ENCODE results near the gene AUH. TPM values are rescaled to one million over a fixed set of nuclear protein-coding genes. Genes with fewer than 3 reads are reported as not detected.

Gene AUH
- total RNA-seq, 1 experiment from 2014 or later, result 29.2 TPM

- Histone ChIP-seq H3K4me1 (ENCODE audit: low read length) (no peaks in the 10 kb centered on the region), H2AFZ (ENCODE audit: low read length) (no peak overlapping the region), H3K36me3 (ENCODE audit: insufficient read depth, low read length) (peaks cover 12% of the 10 kb centered on the region), H3K4me3 (ENCODE audit: low read length) (no peak overlapping the region), H4K20me1 (ENCODE audit: insufficient read depth, low read depth, low read length) (no peaks in the 10 kb centered on the region), H3K27ac (ENCODE audit: low read length) (no peak overlapping the region), H3K9ac (ENCODE audit: low read length) (no peak overlapping the region), H3K27me3 (ENCODE audit: low read length) (no peaks in the 10 kb centered on the region), H3K4me2 (ENCODE audit: low read depth, low read length, poor library complexity, severe bottlenecking) (no peak overlapping the region), H3K9me2 (replicated peaks; ENCODE audit: insufficient read depth, low read length) (no peaks in the 10 kb centered on the region), H3K9me3 (ENCODE audit: low read length) (peaks cover 11% of the 10 kb centered on the region), H3K79me2 (ENCODE audit: low read length) (peaks cover 36% of the 10 kb centered on the region)
- no peak for DNase-seq
These were observed 33.5 kb downstream of the AUH start for GRCh38 chr9:91328186-91328585.

DNA sequence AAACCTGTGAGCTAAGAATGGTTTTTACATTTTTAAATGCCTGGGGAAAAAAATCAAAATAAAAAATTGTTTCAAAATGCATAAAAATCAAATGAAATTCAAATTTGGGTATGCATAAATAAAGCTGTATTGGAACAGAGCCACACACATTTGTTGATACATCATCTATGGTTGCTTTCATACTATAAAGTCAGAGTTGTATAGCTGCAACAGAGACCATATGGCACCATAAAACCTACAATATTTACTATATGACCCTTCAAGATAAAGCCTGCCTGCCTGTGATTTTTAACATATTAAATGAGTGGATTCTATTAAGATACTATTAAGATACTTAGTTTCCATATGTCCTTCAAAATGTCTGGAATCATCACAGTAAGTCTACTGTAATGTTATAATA lies 40.0 kb downstream of the AUH start:
- H3K27ac ChIP-seq (ENCODE audit: low read length), result no peak overlapping the region
- H3K27me3 ChIP-seq (ENCODE audit: low read length), result no peaks in the 10 kb centered on the region
- H3K9ac ChIP-seq (ENCODE audit: low read length), result no peak overlapping the region
- H3K9me2 ChIP-seq (replicated peaks; ENCODE audit: insufficient read depth, low read length), result no peaks in the 10 kb centered on the region
- no peaks in the 10 kb centered on the region for H3K9me3 ChIP-seq (ENCODE audit: low read length)
- H3K4me3 ChIP-seq (ENCODE audit: low read length), result no peak overlapping the region
- no peak overlapping the region for H3K4me2 ChIP-seq (ENCODE audit: low read depth, low read length, poor library complexity, severe bottlenecking)
- H3K36me3 ChIP-seq (ENCODE audit: insufficient read depth, low read length), result no peaks in the 10 kb centered on the region
- no peak for DNase-seq
- H2AFZ ChIP-seq (ENCODE audit: low read length), result no peak overlapping the region
- H3K79me2 ChIP-seq (ENCODE audit: low read length), result peaks cover 35% of the 10 kb centered on the region
- peaks cover 19% of the 10 kb centered on the region for H3K4me1 ChIP-seq (ENCODE audit: low read length)
- H4K20me1 ChIP-seq (ENCODE audit: insufficient read depth, low read depth, low read length), result no peaks in the 10 kb centered on the region

- Histone ChIP-seq H2AFZ (ENCODE audit: low read length) (0 out of 2 replicates have a peak overlapping the region, but pooled peaks have one; percentile 20), H3K27me3 (ENCODE audit: low read length) (no peaks in the 10 kb centered on the region), H3K4me1 (ENCODE audit: low read length) (peaks cover 19% of the 10 kb centered on the region), H3K27ac (ENCODE audit: low read length) (peak overlapping the region; percentile 41; the same call in 1 of the 2 replicates), H3K79me2 (ENCODE audit: low read length) (peaks cover 34% of the 10 kb centered on the region), H3K4me3 (ENCODE audit: low read length) (no peak overlapping the region), H3K4me2 (ENCODE audit: low read depth, low read length, poor library complexity, severe bottlenecking) (no peak overlapping the region), H3K9me3 (ENCODE audit: low read length) (no peaks in the 10 kb centered on the region), H3K9me2 (replicated peaks; ENCODE audit: insufficient read depth, low read length) (no peaks in the 10 kb centered on the region), H3K36me3 (ENCODE audit: insufficient read depth, low read length) (no peaks in the 10 kb centered on the region), H4K20me1 (ENCODE audit: insufficient read depth, low read depth, low read length) (no peaks in the 10 kb centered on the region), H3K9ac (ENCODE audit: low read length) (no peak overlapping the region)
- peak; percentile 62 for DNase-seq
These were observed 41.4 kb downstream of the AUH start for GRCh38 chr9:91320299-91320698.

DNA sequence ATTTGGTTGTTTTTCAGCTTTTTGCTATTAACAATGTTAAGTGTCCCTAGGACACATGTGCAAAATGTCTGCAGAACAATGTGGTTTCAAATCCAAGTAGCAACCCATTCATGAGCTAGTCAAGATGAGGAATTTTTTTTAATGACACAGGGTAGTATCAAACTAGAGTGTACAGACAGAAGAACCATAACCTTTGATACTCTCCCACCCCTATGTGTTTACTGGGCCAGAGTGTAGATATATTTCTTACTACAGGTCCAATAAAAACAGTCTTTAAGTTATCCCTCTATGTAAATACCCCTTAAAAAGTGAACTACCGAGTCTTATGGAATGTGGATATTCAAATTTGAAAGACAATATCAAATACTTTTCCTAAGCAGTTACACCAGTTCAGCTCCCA lies 45.6 kb downstream of the AUH start:
- Histone ChIP-seq H4K20me1 (ENCODE audit: insufficient read depth, low read depth, low read length) (no peaks in the 10 kb centered on the region), H3K4me2 (ENCODE audit: low read depth, low read length, poor library complexity, severe bottlenecking) (no peak overlapping the region), H3K9me3 (ENCODE audit: low read length) (no peaks in the 10 kb centered on the region), H3K9me2 (replicated peaks; ENCODE audit: insufficient read depth, low read length) (no peaks in the 10 kb centered on the region), H3K79me2 (ENCODE audit: low read length) (peaks cover 19% of the 10 kb centered on the region), H3K4me3 (ENCODE audit: low read length) (no peak overlapping the region), H3K4me1 (ENCODE audit: low read length) (peaks cover 11% of the 10 kb centered on the region), H3K27ac (ENCODE audit: low read length) (no peak overlapping the region), H3K36me3 (ENCODE audit: insufficient read depth, low read length) (no peaks in the 10 kb centered on the region), H3K9ac (ENCODE audit: low read length) (no peak overlapping the region), H2AFZ (ENCODE audit: low read length) (no peak overlapping the region), H3K27me3 (ENCODE audit: low read length) (no peaks in the 10 kb centered on the region)
- DNase-seq, result no peak

DNA sequence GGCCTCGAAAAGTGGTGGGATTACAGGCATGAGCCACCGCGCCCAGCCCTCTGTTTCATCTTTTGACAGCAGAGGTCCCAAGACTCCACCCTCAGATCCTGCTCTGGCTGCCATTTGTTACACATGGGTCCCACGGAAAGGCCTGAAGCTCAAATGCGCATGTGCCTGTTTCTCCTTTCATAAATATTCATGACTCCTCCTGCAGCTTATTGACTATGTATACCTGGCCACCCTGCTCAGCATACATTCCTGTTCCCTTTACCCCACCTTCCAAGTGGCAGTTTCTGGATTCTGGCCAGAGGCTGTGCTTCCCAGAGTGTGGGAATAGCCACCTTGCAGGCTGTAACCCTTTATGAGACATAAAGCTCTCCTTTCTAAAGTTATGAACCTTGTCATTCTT lies 46.5 kb downstream of the AUH start:
- Histone ChIP-seq H3K27ac (ENCODE audit: low read length) (no peak overlapping the region), H4K20me1 (ENCODE audit: insufficient read depth, low read depth, low read length) (no peaks in the 10 kb centered on the region), H2AFZ (ENCODE audit: low read length) (no peak overlapping the region), H3K36me3 (ENCODE audit: insufficient read depth, low read length) (no peaks in the 10 kb centered on the region), H3K27me3 (ENCODE audit: low read length) (no peaks in the 10 kb centered on the region), H3K4me2 (ENCODE audit: low read depth, low read length, poor library complexity, severe bottlenecking) (no peak overlapping the region), H3K79me2 (ENCODE audit: low read length) (peaks cover 17% of the 10 kb centered on the region), H3K4me3 (ENCODE audit: low read length) (no peak overlapping the region), H3K9ac (ENCODE audit: low read length) (no peak overlapping the region), H3K9me3 (ENCODE audit: low read length) (no peaks in the 10 kb centered on the region), H3K9me2 (replicated peaks; ENCODE audit: insufficient read depth, low read length) (no peaks in the 10 kb centered on the region), H3K4me1 (ENCODE audit: low read length) (peaks cover 2% of the 10 kb centered on the region)
- DNase-seq, result no peak

GRCh38 chr9:91312717-91313325 lies 48.9 kb downstream of the AUH start:
- Histone ChIP-seq H3K27me3 (ENCODE audit: low read length) (no peaks in the 10 kb centered on the region), H2AFZ (ENCODE audit: low read length) (no peak overlapping the region), H3K4me3 (ENCODE audit: low read length) (no peak overlapping the region), H3K9me3 (ENCODE audit: low read length) (no peaks in the 10 kb centered on the region), H3K27ac (ENCODE audit: low read length) (no peak overlapping the region), H3K9me2 (replicated peaks; ENCODE audit: insufficient read depth, low read length) (no peaks in the 10 kb centered on the region), H3K4me1 (ENCODE audit: low read length) (no peaks in the 10 kb centered on the region), H3K9ac (ENCODE audit: low read length) (no peak overlapping the region), H3K4me2 (ENCODE audit: low read depth, low read length, poor library complexity, severe bottlenecking) (no peak overlapping the region), H3K79me2 (ENCODE audit: low read length) (peaks cover 25% of the 10 kb centered on the region), H4K20me1 (ENCODE audit: insufficient read depth, low read depth, low read length) (no peaks in the 10 kb centered on the region), H3K36me3 (ENCODE audit: insufficient read depth, low read length) (no peaks in the 10 kb centered on the region)
- DNase-seq, result no peak

- Histone ChIP-seq H3K9me2 (replicated peaks; ENCODE audit: insufficient read depth, low read length) (no peaks in the 10 kb centered on the region), H3K4me1 (ENCODE audit: low read length) (no peaks in the 10 kb centered on the region), H3K36me3 (ENCODE audit: insufficient read depth, low read length) (no peaks in the 10 kb centered on the region), H3K27me3 (ENCODE audit: low read length) (no peaks in the 10 kb centered on the region), H3K9me3 (ENCODE audit: low read length) (no peaks in the 10 kb centered on the region), H3K4me2 (ENCODE audit: low read depth, low read length, poor library complexity, severe bottlenecking) (no peak overlapping the region), H3K27ac (ENCODE audit: low read length) (no peak overlapping the region), H3K4me3 (ENCODE audit: low read length) (no peak overlapping the region), H3K79me2 (ENCODE audit: low read length) (peaks cover 43% of the 10 kb centered on the region), H4K20me1 (ENCODE audit: insufficient read depth, low read depth, low read length) (no peaks in the 10 kb centered on the region), H2AFZ (ENCODE audit: low read length) (no peak overlapping the region), H3K9ac (ENCODE audit: low read length) (no peak overlapping the region)
- no peak for DNase-seq
These were observed 51.7 kb downstream of the AUH start for GRCh38 chr9:91310037-91310436.

DNA sequence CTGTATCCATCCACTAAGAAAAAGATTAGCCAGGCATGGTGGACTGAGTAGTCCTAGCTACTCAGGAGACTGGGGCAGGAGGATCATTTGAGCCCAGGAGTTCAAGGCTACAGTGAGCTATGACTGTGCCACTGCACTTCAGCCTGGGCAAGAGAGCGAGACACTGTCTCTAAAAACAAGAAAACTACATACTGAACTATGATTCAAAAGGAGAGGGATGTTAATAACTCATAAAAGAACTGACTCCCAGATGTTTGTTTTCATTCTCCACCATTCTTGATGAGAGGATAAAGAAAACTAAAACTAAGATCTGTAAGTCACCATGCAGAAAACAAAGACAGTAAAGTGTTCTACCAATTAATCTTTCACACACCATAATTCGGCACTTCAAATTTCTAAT lies 53.5 kb downstream of the AUH start:
- no peaks in the 10 kb centered on the region for H3K9me3 ChIP-seq (ENCODE audit: low read length)
- no peaks in the 10 kb centered on the region for H3K27me3 ChIP-seq (ENCODE audit: low read length)
- H3K27ac ChIP-seq (ENCODE audit: low read length), result no peak overlapping the region
- H3K9me2 ChIP-seq (replicated peaks; ENCODE audit: insufficient read depth, low read length), result no peaks in the 10 kb centered on the region
- DNase-seq, result no peak
- H4K20me1 ChIP-seq (ENCODE audit: insufficient read depth, low read depth, low read length), result no peaks in the 10 kb centered on the region
- peaks cover 5% of the 10 kb centered on the region for H3K4me1 ChIP-seq (ENCODE audit: low read length)
- H3K9ac ChIP-seq (ENCODE audit: low read length), result no peak overlapping the region
- no peak overlapping the region for H3K4me2 ChIP-seq (ENCODE audit: low read depth, low read length, poor library complexity, severe bottlenecking)
- peaks cover 57% of the 10 kb centered on the region for H3K79me2 ChIP-seq (ENCODE audit: low read length)
- no peak overlapping the region for H3K4me3 ChIP-seq (ENCODE audit: low read length)
- no peaks in the 10 kb centered on the region for H3K36me3 ChIP-seq (ENCODE audit: insufficient read depth, low read length)
- H2AFZ ChIP-seq (ENCODE audit: low read length), result no peak overlapping the region

Data from Karpas-422 (cell line).